Karpas-422 (cell line): ENCODE results near the gene PCSK6. TPM values are rescaled to one million over a fixed set of nuclear protein-coding genes. Genes with fewer than 3 reads are reported as not detected.
"Not testable (repeated sequence)": the region's sequence is repeated elsewhere in the genome, so short reads cannot be mapped to it uniquely, and the experiment has no call there.

ENCODE experiments used
- DNase-seq: peaks from one replicate; pipeline ENCODE4 v3.0.0-alpha.2; 2015
- H2AFZ ChIP-seq: fragments of 200-600 bp; sonication (generic); 2 replicates; pipeline ENCODE4 v1.6.1; 2014; ENCODE audit warnings: antibody characterized with exemption, low read length, mixed read lengths
- H3K27ac ChIP-seq: fragments of 200-600 bp; sonication (generic); 2 replicates; pipeline ENCODE4 v1.5.1; 2014; ENCODE audit warnings: mild to moderate bottlenecking, low read length, moderate library complexity
- H3K27me3 ChIP-seq: fragments of 200-600 bp; sonication (generic); 2 replicates; pipeline ENCODE4 v1.6.1; 2014; ENCODE audit warnings: low read length, mixed read lengths
- H3K36me3 ChIP-seq: fragments of 200-600 bp; sonication (generic); 2 replicates; pipeline ENCODE4 v1.6.1; 2014; ENCODE audit warnings: low read length, mixed read lengths; ENCODE audit not compliant: insufficient read depth
- H3K4me1 ChIP-seq: fragments of 200-600 bp; sonication (generic); 2 replicates; pipeline ENCODE4 v1.6.1; 2014; ENCODE audit warnings: mild to moderate bottlenecking, low read length, mixed read lengths
- H3K4me2 ChIP-seq: fragments of 200-600 bp; sonication (generic); 2 replicates; pipeline ENCODE4 v1.6.1; 2014; ENCODE audit warnings: low read length, low read depth, mild to moderate bottlenecking; ENCODE audit not compliant: poor library complexity, severe bottlenecking
- H3K4me3 ChIP-seq: fragments of 200-600 bp; sonication (generic); 2 replicates; pipeline ENCODE4 v1.5.1; 2014; ENCODE audit warnings: mild to moderate bottlenecking, antibody characterized with exemption, low read length, mixed read lengths
- H3K79me2 ChIP-seq: fragments of 200-600 bp; sonication (generic); 2 replicates; pipeline ENCODE4 v1.6.1; 2014; ENCODE audit warnings: mild to moderate bottlenecking, low read length, mixed read lengths
- H3K9ac ChIP-seq: fragments of 200-600 bp; sonication (generic); 2 replicates; pipeline ENCODE4 v1.6.0; 2014; ENCODE audit warnings: low read length
- H3K9me2 ChIP-seq: fragments of 200-600 bp; sonication (generic), shearing (Covaris generic); replicated peaks from 2 replicates; pipeline ENCODE4 v1.6.0; 2014; ENCODE audit warnings: mild to moderate bottlenecking, low read length, moderate library complexity; ENCODE audit not compliant: insufficient read depth
- H3K9me3 ChIP-seq: fragments of 300-700, 200-600 bp; sonication (generic); 2 replicates; pipeline ENCODE4 v1.6.1; 2014; ENCODE audit warnings: low read length, mixed read lengths
- H4K20me1 ChIP-seq: fragments of 200-600 bp; sonication (generic); 2 replicates; pipeline ENCODE4 v1.6.1; 2014; ENCODE audit warnings: mild to moderate bottlenecking, antibody characterized with exemption, low read length, low read depth; ENCODE audit not compliant: insufficient read depth
- total RNA-seq: library from RNA; depleted of rRNA; stranded (reverse); fragments of >200 nt; shearing (Covaris generic); gene quantifications from 2 replicates; pipeline ENCODE4 v1.2.3, GENCODE V29; 2014; ENCODE audit warnings: low replicate concordance

The PCSK6 gene
- total RNA-seq, 1 experiment from 2014 or later = 0.19 TPM

DNA sequence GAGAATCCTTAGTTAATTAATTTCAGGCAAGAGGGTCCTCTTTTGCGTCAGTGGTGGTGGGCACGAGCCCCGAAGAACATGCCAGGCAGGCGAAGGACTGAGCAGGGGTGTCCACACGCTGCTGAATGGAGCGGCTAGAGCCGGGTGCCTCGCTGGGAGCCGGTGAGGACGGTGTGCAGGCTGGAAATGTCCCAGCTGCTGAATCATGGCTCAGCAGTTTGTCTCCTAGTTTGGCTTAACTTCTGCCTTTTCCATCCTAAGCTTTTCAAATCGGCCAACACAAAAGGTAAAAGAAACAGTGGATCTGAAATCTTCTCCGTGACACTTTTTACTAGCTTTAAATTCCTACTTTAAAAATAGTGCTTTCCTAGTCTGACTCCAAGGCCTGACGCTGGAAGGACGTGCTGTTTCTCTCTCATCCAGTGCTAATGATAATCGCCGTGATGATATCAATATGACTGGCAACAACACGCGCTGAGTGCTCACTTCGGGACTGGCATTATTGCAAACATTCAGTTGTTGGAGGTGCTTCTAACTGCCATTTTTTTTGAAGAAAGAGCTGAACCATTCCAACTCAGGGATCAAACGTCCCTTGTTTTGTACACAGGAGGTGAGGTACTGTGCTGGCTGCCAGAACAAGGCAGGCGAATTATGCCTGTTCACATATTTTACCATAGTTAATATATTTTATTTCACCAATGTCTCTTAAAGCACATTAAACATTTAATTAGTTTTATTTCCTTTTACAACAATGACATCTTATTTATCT lies 19.8 kb downstream of the PCSK6 start:
- no peaks in the 10 kb centered on the region for H3K9me2 ChIP-seq
- no peak for DNase-seq
- no peak overlapping the region for H3K4me2 ChIP-seq
- H2AFZ ChIP-seq = no peak overlapping the region
- H3K4me1 ChIP-seq = no peaks in the 10 kb centered on the region
- no peak overlapping the region for H3K9ac ChIP-seq
- H3K79me2 ChIP-seq = no peaks in the 10 kb centered on the region
- no peaks in the 10 kb centered on the region for H4K20me1 ChIP-seq
- H3K4me3 ChIP-seq = no peak overlapping the region
- H3K27me3 ChIP-seq = no peaks in the 10 kb centered on the region
- no peaks in the 10 kb centered on the region for H3K36me3 ChIP-seq
- H3K27ac ChIP-seq = no peak overlapping the region
- no peaks in the 10 kb centered on the region for H3K9me3 ChIP-seq

DNA sequence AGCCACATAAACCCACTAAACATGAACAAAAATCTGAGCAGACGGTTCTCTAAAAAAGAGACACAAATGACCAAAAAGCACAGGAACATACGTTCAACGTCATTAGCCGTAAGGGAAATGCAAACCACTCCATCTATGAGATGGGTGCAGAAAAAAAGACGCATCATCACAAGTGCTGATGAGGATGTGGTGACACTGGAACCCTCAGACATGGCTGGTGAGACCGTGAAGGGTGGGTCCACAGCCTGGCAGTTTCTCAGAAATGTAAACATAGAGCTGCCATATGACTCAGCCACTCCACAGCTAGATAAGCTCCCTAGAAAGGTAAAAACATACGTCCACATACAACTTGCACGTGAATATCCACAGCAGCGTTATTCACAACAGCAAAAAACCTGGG lies 23.3 kb downstream of the PCSK6 start:
- Histone ChIP-seq H3K4me1 (no peaks in the 10 kb centered on the region), H3K27ac (no peak overlapping the region), H3K9me2 (no peaks in the 10 kb centered on the region), H3K4me2 (no peak overlapping the region), H3K27me3 (no peaks in the 10 kb centered on the region), H3K9me3 (no peaks in the 10 kb centered on the region), H3K79me2 (no peaks in the 10 kb centered on the region), H2AFZ (no peak overlapping the region), H3K9ac (no peak overlapping the region), H3K36me3 (no peaks in the 10 kb centered on the region), H4K20me1 (no peaks in the 10 kb centered on the region), H3K4me3 (no peak overlapping the region)
- DNase-seq = no peak

DNA sequence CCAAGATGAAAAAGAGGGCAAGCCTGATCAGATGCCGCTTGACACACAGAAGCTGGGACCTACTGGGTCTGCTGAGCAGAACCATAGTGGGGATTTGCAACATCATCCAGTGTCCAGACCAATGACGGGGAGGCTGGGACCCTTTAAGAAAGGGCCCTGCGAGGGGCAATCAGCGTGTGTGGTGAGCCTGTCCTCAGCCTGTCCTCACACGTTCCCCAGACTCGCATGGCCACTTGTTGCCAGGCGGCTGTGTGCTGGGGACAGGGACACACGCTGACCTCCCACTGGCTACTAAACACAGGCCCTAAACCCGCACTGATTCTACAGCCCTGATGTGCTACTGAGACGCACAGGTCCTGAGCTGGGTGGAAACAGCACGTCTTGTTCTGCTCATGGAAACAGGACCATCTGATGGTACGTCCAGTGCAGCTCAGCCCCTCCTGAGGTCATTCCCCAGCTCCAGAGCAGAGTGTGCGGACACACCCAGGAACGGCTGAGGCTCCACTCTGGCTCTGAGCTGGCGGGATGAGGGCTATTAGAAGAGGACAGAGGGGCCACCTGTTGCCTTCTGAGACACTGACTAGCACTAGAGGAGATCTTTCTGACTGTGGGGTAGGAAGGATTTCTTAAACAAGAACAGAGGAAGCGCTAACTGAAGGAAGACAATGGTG lies 24.4 kb downstream of the PCSK6 start:
- Histone ChIP-seq H3K4me1 (no peaks in the 10 kb centered on the region), H3K4me2 (no peak overlapping the region), H3K4me3 (no peak overlapping the region), H2AFZ (no peak overlapping the region), H3K36me3 (no peaks in the 10 kb centered on the region), H3K9me2 (no peaks in the 10 kb centered on the region), H3K27me3 (no peaks in the 10 kb centered on the region), H4K20me1 (no peaks in the 10 kb centered on the region), H3K9ac (no peak overlapping the region), H3K79me2 (no peaks in the 10 kb centered on the region), H3K9me3 (no peaks in the 10 kb centered on the region), H3K27ac (no peak overlapping the region)
- DNase-seq = no peak

DNA sequence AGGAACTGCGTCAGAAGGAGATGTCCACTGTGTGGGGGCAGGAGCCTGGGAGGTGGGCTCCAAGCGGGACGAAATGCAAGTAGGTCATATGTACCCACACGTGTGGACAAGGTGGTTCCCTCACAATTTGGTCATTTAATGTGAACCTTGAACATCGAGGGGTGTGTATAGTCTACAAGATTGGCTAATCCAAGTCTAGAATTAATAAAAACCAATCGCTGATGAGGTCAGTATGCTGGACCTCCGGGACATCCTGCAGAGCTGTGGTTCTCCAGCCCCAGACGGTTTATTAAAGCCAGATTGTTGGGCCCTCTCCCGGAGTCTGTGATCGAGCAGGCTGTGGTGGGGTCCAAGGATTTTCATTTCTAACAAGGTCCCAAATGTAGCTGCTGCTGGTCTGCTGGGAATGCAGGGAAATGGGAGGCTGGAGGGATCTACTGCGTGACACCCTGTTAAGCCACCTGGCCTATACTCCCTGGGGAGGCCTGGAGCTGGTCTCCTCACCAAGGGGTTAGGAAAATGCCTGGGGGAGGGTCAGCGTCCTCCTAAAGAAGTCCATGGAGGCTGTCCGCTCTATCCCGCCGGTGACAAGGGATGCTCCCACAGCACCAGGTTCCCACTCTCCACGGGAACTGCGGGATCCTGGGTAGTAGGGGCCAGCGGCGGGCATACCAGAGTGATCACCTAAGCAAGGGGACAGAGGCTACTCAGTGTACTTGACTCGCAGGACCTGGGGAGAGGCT lies 25.1 kb downstream of the PCSK6 start:
- Histone ChIP-seq H3K27ac (no peak overlapping the region), H3K9me3 (no peaks in the 10 kb centered on the region), H4K20me1 (no peaks in the 10 kb centered on the region), H2AFZ (no peak overlapping the region), H3K79me2 (no peaks in the 10 kb centered on the region), H3K9me2 (no peaks in the 10 kb centered on the region), H3K27me3 (no peaks in the 10 kb centered on the region), H3K36me3 (no peaks in the 10 kb centered on the region), H3K4me1 (no peaks in the 10 kb centered on the region), H3K4me2 (no peak overlapping the region), H3K4me3 (no peak overlapping the region), H3K9ac (no peak overlapping the region)
- DNase-seq = no peak

DNA sequence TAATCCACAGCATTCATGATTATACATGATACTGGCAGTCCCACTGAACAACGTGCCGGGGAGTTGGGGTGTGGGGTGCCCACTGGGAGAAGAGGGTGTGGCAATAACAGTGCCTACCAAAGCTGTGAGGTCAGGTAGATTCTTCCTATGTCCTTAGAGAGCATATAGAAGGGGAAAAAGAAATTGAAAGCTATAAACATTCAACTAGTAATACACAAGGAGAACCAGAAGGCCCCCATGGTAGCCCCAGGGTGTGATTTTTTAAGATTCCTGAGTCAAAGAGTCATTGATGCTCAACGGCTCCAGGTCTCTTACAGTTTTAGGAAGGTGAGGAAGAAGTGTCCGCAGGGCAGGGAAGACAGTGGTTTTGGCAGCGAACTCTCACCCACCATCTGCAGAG lies 25.8 kb downstream of the PCSK6 start:
- not testable (repeated sequence) for H3K79me2 ChIP-seq, H2AFZ ChIP-seq, H3K27ac ChIP-seq, H3K4me3 ChIP-seq, H3K36me3 ChIP-seq, H3K27me3 ChIP-seq, H3K9ac ChIP-seq, H3K4me1 ChIP-seq, DNase-seq, H3K9me3 ChIP-seq, H3K4me2 ChIP-seq, H3K9me2 ChIP-seq, H4K20me1 ChIP-seq

DNA sequence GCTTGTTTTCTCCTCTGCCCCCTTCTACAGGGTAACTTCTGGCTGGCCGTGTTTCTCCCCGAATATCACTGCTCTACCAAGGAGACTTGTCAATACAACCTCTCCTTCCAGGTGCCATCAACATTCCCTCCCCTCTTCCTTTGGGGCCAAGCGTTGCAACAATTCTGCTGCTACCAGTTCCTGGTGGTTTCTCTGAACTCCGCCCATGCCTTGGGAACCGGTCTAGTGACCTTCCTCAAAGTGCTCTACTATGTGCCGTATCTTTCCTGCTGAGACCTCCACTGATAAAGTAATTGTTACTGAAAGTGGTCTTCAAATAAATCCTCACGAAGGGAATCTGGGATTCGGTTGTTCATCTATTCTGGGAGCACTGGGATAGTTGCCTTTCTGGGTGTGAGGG lies 26.2 kb downstream of the PCSK6 start:
- no peaks in the 10 kb centered on the region for H3K36me3 ChIP-seq
- no peaks in the 10 kb centered on the region for H3K9me3 ChIP-seq
- H3K79me2 ChIP-seq = no peaks in the 10 kb centered on the region
- H3K9me2 ChIP-seq = no peaks in the 10 kb centered on the region
- H4K20me1 ChIP-seq = no peaks in the 10 kb centered on the region
- H3K4me2 ChIP-seq = no peak overlapping the region
- no peaks in the 10 kb centered on the region for H3K27me3 ChIP-seq
- no peak overlapping the region for H3K4me3 ChIP-seq
- H2AFZ ChIP-seq = no peak overlapping the region
- no peak for DNase-seq
- no peak overlapping the region for H3K9ac ChIP-seq
- H3K27ac ChIP-seq = no peak overlapping the region
- no peaks in the 10 kb centered on the region for H3K4me1 ChIP-seq

DNA sequence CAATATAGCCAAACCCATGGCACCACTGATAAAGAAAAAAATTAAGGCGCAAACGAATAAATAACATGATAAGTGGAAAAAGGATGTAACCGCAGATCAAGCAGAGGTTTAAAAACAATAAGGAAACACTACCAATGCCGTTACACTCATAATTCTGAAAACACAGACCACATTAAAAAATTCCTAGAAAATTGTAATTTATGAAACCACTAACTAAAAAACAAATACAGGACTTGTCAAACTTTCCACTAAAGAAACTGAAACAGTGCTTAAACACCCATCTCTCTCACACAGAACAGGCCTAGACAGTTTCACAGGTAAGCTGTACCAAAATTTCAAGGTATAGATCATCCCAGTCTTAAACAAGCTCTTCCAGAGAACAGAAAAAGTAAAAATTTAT lies 28.4 kb downstream of the PCSK6 start:
- no peak overlapping the region for H3K4me2 ChIP-seq
- no peaks in the 10 kb centered on the region for H4K20me1 ChIP-seq
- H3K9ac ChIP-seq = no peak overlapping the region
- H3K4me1 ChIP-seq = no peaks in the 10 kb centered on the region
- no peaks in the 10 kb centered on the region for H3K79me2 ChIP-seq
- no peak overlapping the region for H3K4me3 ChIP-seq
- DNase-seq = no peak
- no peak overlapping the region for H2AFZ ChIP-seq
- H3K27ac ChIP-seq = no peak overlapping the region
- H3K36me3 ChIP-seq = no peaks in the 10 kb centered on the region
- H3K9me3 ChIP-seq = no peaks in the 10 kb centered on the region
- H3K27me3 ChIP-seq = no peaks in the 10 kb centered on the region
- no peaks in the 10 kb centered on the region for H3K9me2 ChIP-seq

DNA sequence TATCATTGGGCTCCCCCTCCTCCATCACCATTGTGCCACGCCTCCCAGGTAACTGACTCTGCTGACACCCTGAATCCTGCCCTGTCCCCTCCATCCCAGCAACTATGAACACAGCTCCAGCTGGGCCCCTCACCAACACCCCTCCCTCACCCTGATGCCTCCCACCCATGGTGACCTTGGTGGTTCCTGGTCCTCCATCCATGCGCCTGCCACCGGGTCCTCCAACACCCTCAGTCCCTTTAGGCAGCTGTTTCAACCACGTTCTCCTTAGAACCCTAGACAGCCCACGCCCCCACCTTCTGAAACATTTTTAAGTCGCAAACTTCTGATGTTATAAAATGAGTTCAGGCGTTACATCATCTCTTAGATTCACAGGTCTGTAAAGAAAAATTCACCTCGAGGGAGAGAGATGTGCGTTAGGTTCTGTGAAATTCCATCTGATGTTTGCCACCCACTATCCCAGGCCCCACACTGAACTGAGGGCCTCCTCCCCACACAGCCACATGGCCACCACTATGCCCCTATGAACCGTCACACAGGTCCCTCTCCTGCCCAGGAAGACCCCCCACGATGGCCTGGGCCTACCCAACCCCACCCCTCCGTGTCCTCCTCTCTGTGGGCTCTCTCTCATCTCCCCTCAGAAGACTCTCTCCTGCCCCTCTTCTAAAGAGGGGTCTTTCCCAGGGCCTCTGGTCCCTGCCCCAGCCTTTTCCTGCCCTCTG lies 29.8 kb downstream of the PCSK6 start:
- Histone ChIP-seq H3K4me1 (no peaks in the 10 kb centered on the region), H3K4me3 (no peak overlapping the region), H3K9me3 (no peaks in the 10 kb centered on the region), H3K9ac (no peak overlapping the region), H4K20me1 (no peaks in the 10 kb centered on the region), H3K27ac (no peak overlapping the region), H3K36me3 (no peaks in the 10 kb centered on the region), H3K27me3 (no peaks in the 10 kb centered on the region), H3K9me2 (no peaks in the 10 kb centered on the region), H2AFZ (no peak overlapping the region), H3K79me2 (no peaks in the 10 kb centered on the region), H3K4me2 (no peak overlapping the region)
- DNase-seq = no peak
